Superior temporal gyrus (tissue), 1 donor: ENCODE measurements around the gene IL17RD.
A peak's percentile ranks its signal among the peaks of the same experiment; 100 is the strongest.

Experiments
- DNase-seq: peaks from one replicate; pipeline ENCODE4 v3.0.0-alpha.2; 2016; ENCODE audit errors: extremely low spot score

The IL17RD gene

GRCh38 chr3:57130571-57131209 lies 34.5 kb downstream of the IL17RD start:
- no peak for DNase-seq

- no peak for DNase-seq
Observed at GRCh38 chr3:57128826-57129667, 36.1 kb downstream of the IL17RD start.

- no peak for DNase-seq
Observed at GRCh38 chr3:57127891-57128518, 37.1 kb downstream of the IL17RD start.

DNA sequence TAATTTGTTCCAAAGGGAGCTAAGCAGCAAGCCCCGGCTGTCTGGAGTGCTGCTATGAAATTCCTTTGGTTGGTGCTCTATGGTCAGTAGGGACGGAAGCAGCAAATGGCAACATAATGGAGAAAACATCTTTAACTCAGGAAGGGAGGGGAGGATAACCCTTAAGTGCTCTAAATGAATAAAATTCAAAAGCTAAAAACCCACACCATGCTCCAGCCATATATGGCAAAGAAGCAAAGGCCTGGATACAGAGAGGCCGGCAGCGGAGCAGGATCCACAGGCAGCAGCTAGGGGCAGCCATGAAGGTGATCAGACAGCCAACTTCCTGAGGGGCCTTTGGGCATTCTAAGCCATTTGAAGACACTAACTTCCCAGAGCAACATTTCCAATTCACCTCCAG lies 38.9 kb downstream of the IL17RD start:
- DNase-seq: no peak

DNA sequence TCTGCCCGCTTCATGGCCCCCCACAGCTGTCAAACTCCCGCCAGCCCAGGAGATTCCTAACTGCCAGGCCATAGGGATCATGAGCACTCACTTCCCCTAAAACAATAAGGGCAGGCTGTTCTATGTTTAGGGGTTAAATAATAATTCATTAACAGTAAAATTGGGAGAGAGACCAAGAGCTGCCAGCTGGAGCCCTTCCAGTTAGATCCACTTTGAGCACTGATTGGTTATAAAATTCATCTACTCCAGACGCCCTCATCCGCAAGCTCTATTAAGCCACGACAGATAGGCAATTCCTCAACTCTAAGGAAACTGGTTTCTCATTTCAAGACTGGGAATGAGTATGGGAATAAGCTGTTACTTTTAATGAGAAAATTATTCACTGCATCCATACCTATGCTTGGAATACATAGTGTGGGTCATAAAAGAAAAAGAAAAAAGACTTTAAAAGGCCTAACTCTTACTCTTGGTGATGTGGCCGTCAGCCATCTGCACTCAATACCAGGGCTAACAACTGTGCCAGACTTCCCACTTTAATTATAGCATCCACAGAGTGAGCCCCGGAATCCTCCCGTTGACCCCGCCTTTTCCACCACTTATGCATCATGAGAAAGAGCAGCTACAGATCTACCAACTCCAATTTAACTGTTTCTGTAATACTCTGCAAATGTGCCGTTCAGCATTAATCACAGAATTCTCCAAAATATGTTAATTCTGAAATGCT lies 44.5 kb downstream of the IL17RD start:
- DNase-seq: no peak

- no peak for DNase-seq
Observed at GRCh38 chr3:57120040-57120439, 45.1 kb downstream of the IL17RD start.

GRCh38 chr3:57118254-57118653 lies 46.9 kb downstream of the IL17RD start:
- no peak for DNase-seq

- DNase-seq: no peak
Observed at GRCh38 chr3:57116501-57116900, 48.7 kb downstream of the IL17RD start.

- no peak for DNase-seq
Observed at GRCh38 chr3:57112206-57112605, 52.9 kb downstream of the IL17RD start.

DNA sequence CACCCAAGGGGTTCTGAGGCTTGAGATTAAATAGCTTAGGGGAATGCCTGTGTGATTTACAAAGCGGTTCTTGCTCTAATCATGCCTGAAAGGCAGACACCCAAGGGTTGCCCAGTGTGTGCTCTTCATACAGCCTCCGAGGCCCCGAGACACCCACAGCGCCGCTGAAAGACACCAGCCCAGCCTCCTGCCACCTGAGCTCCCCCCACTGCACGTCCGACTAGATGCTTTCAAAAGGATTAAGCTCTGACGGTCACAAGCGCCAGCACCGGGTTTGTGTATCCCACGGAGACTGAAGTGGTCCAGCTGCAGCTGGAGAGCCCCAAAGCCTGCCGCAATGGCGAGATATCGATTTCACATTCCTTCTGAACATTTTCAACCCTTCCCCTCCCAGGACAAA lies 54.4 kb downstream of the IL17RD start:
- DNase-seq: no peak

- DNase-seq: no peak
Observed at GRCh38 chr3:57110214-57110613, 54.9 kb downstream of the IL17RD start.

DNA sequence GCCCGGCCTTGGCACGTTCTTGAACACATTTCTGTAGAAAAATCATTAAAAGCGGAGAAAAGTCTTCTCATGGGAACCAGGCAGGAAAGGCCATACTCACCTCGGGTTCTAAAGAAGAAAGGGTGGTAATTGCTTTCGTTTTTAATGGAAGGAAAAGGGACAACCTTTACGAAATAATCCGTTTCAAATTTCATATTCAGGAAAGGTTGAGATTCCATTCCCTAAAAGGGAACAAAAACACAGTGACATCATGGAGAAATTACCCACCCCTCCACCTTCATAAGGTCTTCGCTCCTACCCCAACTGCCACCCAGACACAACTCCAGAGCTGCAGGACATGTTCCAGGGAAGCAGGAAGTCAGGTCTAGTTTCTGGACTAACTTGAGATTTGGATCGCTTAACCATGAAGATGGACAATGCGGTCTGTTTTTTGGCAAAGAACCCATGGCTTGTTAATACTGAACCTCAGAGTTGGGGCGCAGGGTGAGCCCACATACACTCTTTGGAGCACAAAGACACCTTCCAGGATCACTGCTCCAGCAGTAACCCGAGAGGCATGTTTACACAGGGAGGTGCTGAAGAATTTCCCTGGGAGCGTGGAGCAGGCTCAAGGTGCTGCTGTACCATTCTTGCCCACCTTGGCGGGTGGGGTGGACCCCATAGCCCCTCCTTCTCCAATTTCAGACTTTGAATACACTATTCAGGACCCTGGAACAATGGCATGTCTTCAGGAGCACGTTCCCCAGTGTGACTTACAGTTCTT lies 55.5 kb downstream of the IL17RD start:
- DNase-seq: no peak

GRCh38 chr3:57108684-57109083 lies 56.5 kb downstream of the IL17RD start:
- no peak for DNase-seq

DNA sequence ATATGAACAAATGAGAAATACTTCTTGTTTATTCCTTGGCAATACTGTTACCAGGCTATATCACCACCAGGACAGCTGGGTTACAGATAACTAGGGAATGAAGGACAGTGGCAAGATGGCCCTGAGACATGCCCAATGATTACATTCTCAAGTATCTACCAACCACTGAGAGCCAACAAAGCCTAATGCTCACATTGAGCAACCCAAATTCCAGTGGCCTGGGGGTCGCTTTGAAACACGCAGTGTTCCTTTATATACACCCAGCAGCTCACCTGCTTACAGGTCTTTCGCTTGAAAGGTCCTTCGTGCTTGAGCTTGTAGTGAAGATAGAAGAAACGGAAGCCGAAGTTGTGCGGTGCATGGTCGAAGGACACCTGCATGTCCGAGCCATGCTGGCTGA lies 59.6 kb downstream of the IL17RD start:
- DNase-seq: no peak

DNA sequence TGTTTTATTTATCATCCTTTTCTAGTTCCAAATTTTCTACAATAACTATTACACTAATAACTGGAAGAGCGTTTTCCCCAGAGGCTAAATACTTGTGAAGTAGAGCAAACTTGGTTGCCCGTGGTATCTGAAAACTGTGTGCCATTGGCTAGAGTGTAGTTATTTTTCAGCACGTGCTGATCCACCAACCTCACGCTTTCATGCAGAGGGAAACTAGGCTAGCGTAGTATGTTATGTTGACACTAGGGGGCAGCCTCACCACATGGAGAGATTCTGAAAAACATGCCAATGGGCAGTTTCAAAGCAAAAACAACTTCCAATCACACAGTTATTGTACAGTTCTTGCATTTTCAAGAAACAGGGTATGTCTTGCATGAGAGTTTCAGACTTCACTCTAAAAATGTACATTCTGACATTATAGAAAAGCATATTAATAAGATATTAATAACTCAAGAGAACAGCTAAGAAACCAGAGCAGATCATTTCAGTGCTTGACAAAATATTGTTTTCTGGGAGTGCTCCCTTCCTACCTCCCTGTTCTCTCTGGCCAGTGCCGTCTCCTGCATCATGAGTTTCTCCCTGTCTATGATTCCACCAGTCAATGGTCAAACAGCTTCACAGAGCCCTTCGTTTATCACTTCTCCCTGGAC lies 65.0 kb downstream of the IL17RD start:
- peak; percentile 96 for DNase-seq

- DNase-seq: no peak
Observed at GRCh38 chr3:57098418-57099310, 66.5 kb downstream of the IL17RD start.

GRCh38 chr3:57097536-57097935 lies 67.6 kb downstream of the IL17RD start:
- no peak for DNase-seq

GRCh38 chr3:57095363-57095762 lies 69.8 kb downstream of the IL17RD start:
- no peak for DNase-seq

- DNase-seq: no peak
Observed at GRCh38 chr3:57094575-57094974, 70.6 kb downstream of the IL17RD start.

DNA sequence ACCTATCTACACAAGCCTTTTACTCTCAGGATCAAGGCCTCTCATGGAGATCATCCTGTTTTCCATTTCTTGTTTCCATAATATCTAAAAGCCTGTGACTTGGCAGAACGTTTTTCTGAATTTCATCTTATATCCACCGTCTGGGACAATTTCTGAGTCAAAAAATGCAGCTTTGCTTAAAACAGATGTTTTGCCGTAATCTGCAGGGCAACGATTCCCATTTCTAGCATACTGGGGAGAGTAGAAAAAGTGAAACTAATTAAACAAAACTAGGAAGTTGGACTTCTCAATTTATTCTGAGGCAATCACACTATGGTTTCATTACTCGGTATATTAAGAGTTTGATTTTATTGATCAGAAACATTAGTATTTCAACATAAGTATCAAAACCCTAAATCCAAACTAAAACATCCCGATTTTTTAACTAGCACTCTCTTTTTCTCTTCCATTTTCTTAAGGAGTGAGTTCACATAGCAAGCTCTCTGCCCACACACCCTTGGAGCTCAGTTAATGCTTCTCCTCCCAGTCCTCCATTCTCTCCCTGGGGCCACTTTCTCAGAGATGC lies 71.1 kb downstream of the IL17RD start:
- DNase-seq: no peak
